H1 (cell line): Measurements from ENCODE around the gene CMSS1. TPM values are rescaled to one million over a fixed set of nuclear protein-coding genes. Genes with fewer than 3 reads are reported as not detected.

Experiments
- FOSL1 ChIP-seq: IDR thresholded peaks from 2 replicates; pipeline ENCODE4 v1.6.1; 2011; ENCODE audit warnings: mild to moderate bottlenecking, low read depth, low read length, moderate library complexity; ENCODE audit not compliant: insufficient read depth
- KDM1A ChIP-seq: fragments of 200-600, 300-600 bp; sonication (generic); IDR thresholded peaks from 2 replicates; pipeline ENCODE4 v1.7.1; 2016; ENCODE audit warnings: mild to moderate bottlenecking, low read length, borderline replicate concordance
- POLR2A ChIP-seq, 2 experiments: IDR thresholded peaks; 1 replicate in 1 of 2; 2 replicates in 1 of 2; pipeline ENCODE4 v1.6.1; 2011; ENCODE audit warnings: low read depth in 2 of 2, low read length in 2 of 2, mild to moderate bottlenecking in 2 of 2; ENCODE audit errors: control extremely low read depth in 1 of 2
- RNF2 ChIP-seq: fragments of 200-900, 300-1000 bp; sonication (generic); IDR thresholded peaks from 2 replicates; pipeline ENCODE4 v1.7.1; 2016; ENCODE audit warnings: borderline replicate concordance, low read depth, mild to moderate bottlenecking, antibody characterized with exemption, low read length; ENCODE audit not compliant: poor library complexity, severe bottlenecking; ENCODE audit errors: missing control alignments
- TBP ChIP-seq: IDR thresholded peaks from 2 replicates; pipeline ENCODE4 v1.6.1; 2011; ENCODE audit warnings: low read depth, low read length, improper control_type of control experiment
- YY1 ChIP-seq: IDR thresholded peaks from 2 replicates; pipeline ENCODE4 v1.6.1; 2011; ENCODE audit warnings: low read depth, mild to moderate bottlenecking, low read length
- polyA plus RNA-seq, 7 experiments: library from polyadenylated mRNA; depleted of rRNA in 3 of 7; stranded (reverse) in 5 of 7; unstranded in 2 of 7; fragments of >200 nt in 5 of 7; fragments of 200-250 nt in 2 of 7; gene quantifications; 1 replicate in 5 of 7; 2 replicates in 1 of 7; 4 replicates in 1 of 7; pipeline versions ENCODE4 v1.2.1 to v1.2.3, GENCODE V29; 2011 to 2013; ENCODE audit warnings: missing spikeins in 2 of 7, mixed read lengths in 2 of 7
- total RNA-seq: library from RNA; stranded (reverse); fragmentation: NEBNext Ultra II Directional; extraction: Animal tissue kit (Norgen Biotek cat#: 25700); gene quantifications from 2 replicates; pipeline ENCODE4 v1.2.1, GENCODE V29; 2021
- TF ChIP-seq, protein P1 (sequence below), 3 experiments: IDR thresholded peaks; 1 replicate in 2 of 3; 2 replicates in 1 of 3; pipeline versions ENCODE4 v1.5.1 to v1.6.1; 2011; ENCODE audit warnings: low read length in 3 of 3, mild to moderate bottlenecking in 3 of 3, inconsistent platforms in 2 of 3, low read depth in 1 of 3, moderate library complexity in 1 of 3; ENCODE audit not compliant: insufficient read depth in 1 of 3; ENCODE audit errors: control extremely low read depth in 1 of 3

The CMSS1 gene
- total and polyA plus RNA-seq, 2 of the 8 experiments (the other 6 are each of a cell fraction or from before 2014, with no cell fraction given), result 15.2 to 75.1 TPM

DNA sequence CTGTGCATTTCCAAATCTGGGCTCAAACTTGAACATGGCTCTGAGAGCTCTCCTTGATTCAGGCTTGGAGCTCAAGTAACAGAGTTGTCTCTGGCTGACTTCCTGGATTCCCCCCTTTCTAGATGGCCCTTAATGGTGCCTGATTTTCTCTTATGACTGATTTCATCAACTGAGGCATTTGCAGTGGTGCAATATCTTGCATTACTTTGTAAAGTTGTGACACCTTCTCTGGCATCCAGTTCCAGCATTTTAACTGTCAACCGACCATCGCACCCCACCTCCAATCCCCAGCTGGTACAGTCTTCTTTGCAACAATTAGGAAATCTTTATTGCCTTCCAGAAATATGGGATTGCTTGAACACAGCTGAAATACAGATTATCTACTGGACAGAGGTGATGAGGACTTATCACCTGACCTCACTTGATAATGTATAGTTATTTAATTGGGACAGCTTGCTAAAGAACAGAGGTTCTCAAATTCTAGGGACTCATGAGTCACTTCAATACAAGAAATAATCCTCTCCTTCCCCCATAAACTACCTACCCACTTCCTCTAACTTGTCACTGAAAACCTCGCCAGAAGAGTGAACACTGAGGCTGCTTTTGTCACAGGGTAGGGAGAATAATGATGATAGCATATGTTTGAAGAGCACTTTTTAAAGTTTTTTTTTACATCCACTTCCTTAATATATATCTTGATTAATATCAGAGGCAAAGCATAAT lies 254.8 kb downstream of the CMSS1 start (continued):
- no peak for TF ChIP-seq RNF2
- TF ChIP-seq FOSL1, result no peak
- no peak for TF ChIP-seq POLR2A (IDR thresholded peaks at IDR 0.05; ENCODE audit: control extremely low read depth in 1 of 2, low read depth in 2 of 2, low read length in 2 of 2)
- TF ChIP-seq KDM1A, result no peak
- TF ChIP-seq YY1, result no peak
- TF ChIP-seq, protein P1, sequence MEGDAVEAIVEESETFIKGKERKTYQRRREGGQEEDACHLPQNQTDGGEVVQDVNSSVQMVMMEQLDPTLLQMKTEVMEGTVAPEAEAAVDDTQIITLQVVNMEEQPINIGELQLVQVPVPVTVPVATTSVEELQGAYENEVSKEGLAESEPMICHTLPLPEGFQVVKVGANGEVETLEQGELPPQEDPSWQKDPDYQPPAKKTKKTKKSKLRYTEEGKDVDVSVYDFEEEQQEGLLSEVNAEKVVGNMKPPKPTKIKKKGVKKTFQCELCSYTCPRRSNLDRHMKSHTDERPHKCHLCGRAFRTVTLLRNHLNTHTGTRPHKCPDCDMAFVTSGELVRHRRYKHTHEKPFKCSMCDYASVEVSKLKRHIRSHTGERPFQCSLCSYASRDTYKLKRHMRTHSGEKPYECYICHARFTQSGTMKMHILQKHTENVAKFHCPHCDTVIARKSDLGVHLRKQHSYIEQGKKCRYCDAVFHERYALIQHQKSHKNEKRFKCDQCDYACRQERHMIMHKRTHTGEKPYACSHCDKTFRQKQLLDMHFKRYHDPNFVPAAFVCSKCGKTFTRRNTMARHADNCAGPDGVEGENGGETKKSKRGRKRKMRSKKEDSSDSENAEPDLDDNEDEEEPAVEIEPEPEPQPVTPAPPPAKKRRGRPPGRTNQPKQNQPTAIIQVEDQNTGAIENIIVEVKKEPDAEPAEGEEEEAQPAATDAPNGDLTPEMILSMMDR (IDR thresholded peaks at IDR 0.05; ENCODE audit: control extremely low read depth in 1 of 3, insufficient read depth in 1 of 3, low read depth in 1 of 3, low read length in 3 of 3), result no peak
- no peak for TF ChIP-seq TBP
